ENCODE results near the gene CCL8. TPM values are rescaled to one million over a fixed set of nuclear protein-coding genes. Genes with fewer than 3 reads are reported as not detected.
"Not testable (repeated sequence)": the region's sequence is repeated elsewhere in the genome, so short reads cannot be mapped to it uniquely, and the experiment has no call there.

Gene CCL8
- total RNA-seq, 1 donor from 2014 or later, result not detected

GRCh38 chr17:34321964-34322363 lies 2.7 kb downstream of the CCL8 start:
- Mint-ChIP-seq H3K4me3 (ENCODE audit: low read depth) (no peak overlapping the region), H3K9me3 (ENCODE audit: low read depth) (peaks cover 8% of the 10 kb centered on the region), H3K27ac (no peak overlapping the region), H3K36me3 (ENCODE audit: insufficient read depth) (no peaks in the 10 kb centered on the region), H3K4me1 (ENCODE audit: low read depth) (peaks cover 3% of the 10 kb centered on the region), H3K27me3 (peaks cover 3% of the 10 kb centered on the region)
- TF ChIP-seq, protein P1, sequence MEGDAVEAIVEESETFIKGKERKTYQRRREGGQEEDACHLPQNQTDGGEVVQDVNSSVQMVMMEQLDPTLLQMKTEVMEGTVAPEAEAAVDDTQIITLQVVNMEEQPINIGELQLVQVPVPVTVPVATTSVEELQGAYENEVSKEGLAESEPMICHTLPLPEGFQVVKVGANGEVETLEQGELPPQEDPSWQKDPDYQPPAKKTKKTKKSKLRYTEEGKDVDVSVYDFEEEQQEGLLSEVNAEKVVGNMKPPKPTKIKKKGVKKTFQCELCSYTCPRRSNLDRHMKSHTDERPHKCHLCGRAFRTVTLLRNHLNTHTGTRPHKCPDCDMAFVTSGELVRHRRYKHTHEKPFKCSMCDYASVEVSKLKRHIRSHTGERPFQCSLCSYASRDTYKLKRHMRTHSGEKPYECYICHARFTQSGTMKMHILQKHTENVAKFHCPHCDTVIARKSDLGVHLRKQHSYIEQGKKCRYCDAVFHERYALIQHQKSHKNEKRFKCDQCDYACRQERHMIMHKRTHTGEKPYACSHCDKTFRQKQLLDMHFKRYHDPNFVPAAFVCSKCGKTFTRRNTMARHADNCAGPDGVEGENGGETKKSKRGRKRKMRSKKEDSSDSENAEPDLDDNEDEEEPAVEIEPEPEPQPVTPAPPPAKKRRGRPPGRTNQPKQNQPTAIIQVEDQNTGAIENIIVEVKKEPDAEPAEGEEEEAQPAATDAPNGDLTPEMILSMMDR (IDR thresholded peaks at IDR 0.05; ENCODE audit: unreplicated experiment), result no peak
- DNase-seq (ENCODE audit: low spot score, unreplicated experiment), result no peak

- DNase-seq (ENCODE audit: low spot score, unreplicated experiment); H3K4me3 Mint-ChIP-seq (ENCODE audit: low read depth); H3K27me3 Mint-ChIP-seq; H3K9me3 Mint-ChIP-seq (ENCODE audit: low read depth); H3K27ac Mint-ChIP-seq; H3K36me3 Mint-ChIP-seq (ENCODE audit: insufficient read depth): not testable (repeated sequence)
- peaks cover 13% of the 10 kb centered on the region for H3K4me1 Mint-ChIP-seq (ENCODE audit: low read depth)
Measured at GRCh38 chr17:34327580-34327979, 8.3 kb downstream of the CCL8 start.

- H3K4me3 Mint-ChIP-seq (ENCODE audit: low read depth), result no peak overlapping the region
- TF ChIP-seq, protein P1 (IDR thresholded peaks at IDR 0.05; ENCODE audit: unreplicated experiment), result no peak
- no peaks in the 10 kb centered on the region for H3K27me3 Mint-ChIP-seq
- H3K9me3 Mint-ChIP-seq (ENCODE audit: low read depth), result peaks cover 10% of the 10 kb centered on the region
- no peaks in the 10 kb centered on the region for H3K4me1 Mint-ChIP-seq (ENCODE audit: low read depth)
- H3K36me3 Mint-ChIP-seq (ENCODE audit: insufficient read depth), result no peaks in the 10 kb centered on the region
- no peak overlapping the region for H3K27ac Mint-ChIP-seq
- no peak for DNase-seq (ENCODE audit: low spot score, unreplicated experiment)
Measured at GRCh38 chr17:34337701-34338100, 18.5 kb downstream of the CCL8 start.

- TF ChIP-seq, protein P1 (IDR thresholded peaks at IDR 0.05; ENCODE audit: unreplicated experiment), result no peak
- Mint-ChIP-seq H3K27me3 (no peaks in the 10 kb centered on the region), H3K27ac (no peak overlapping the region), H3K9me3 (ENCODE audit: low read depth) (peaks cover 10% of the 10 kb centered on the region), H3K36me3 (ENCODE audit: insufficient read depth) (no peaks in the 10 kb centered on the region), H3K4me1 (ENCODE audit: low read depth) (no peaks in the 10 kb centered on the region), H3K4me3 (ENCODE audit: low read depth) (no peak overlapping the region)
- DNase-seq (ENCODE audit: low spot score, unreplicated experiment), result no peak
Measured at GRCh38 chr17:34339138-34339770, 20.0 kb downstream of the CCL8 start.

GRCh38 chr17:34341916-34342315 lies 22.7 kb downstream of the CCL8 start:
- DNase-seq (ENCODE audit: low spot score, unreplicated experiment), result no peak
- no peak overlapping the region for H3K27ac Mint-ChIP-seq
- H3K4me3 Mint-ChIP-seq (ENCODE audit: low read depth), result no peak overlapping the region
- H3K4me1 Mint-ChIP-seq (ENCODE audit: low read depth), result no peaks in the 10 kb centered on the region
- no peaks in the 10 kb centered on the region for H3K36me3 Mint-ChIP-seq (ENCODE audit: insufficient read depth)
- no peaks in the 10 kb centered on the region for H3K27me3 Mint-ChIP-seq
- no peaks in the 10 kb centered on the region for H3K9me3 Mint-ChIP-seq (ENCODE audit: low read depth)
- TF ChIP-seq, protein P1 (IDR thresholded peaks at IDR 0.05; ENCODE audit: unreplicated experiment), result no peak

- H3K27me3 Mint-ChIP-seq, result peaks cover 6% of the 10 kb centered on the region
- H3K4me1 Mint-ChIP-seq (ENCODE audit: low read depth), result no peaks in the 10 kb centered on the region
- no peak for DNase-seq (ENCODE audit: low spot score, unreplicated experiment)
- H3K9me3 Mint-ChIP-seq (ENCODE audit: low read depth), result no peaks in the 10 kb centered on the region
- H3K4me3 Mint-ChIP-seq (ENCODE audit: low read depth), result no peak overlapping the region
- no peaks in the 10 kb centered on the region for H3K36me3 Mint-ChIP-seq (ENCODE audit: insufficient read depth)
- no peak overlapping the region for H3K27ac Mint-ChIP-seq
- TF ChIP-seq, protein P1 (IDR thresholded peaks at IDR 0.05; ENCODE audit: unreplicated experiment), result no peak
Measured at GRCh38 chr17:34347063-34347462, 27.8 kb downstream of the CCL8 start.
